H9 (cell line): ENCODE results near the gene CHMP3. TPM values are rescaled to one million over a fixed set of nuclear protein-coding genes. Genes with fewer than 3 reads are reported as not detected.

ENCODE experiments used
- DNase-seq: peaks from one replicate; pipeline ENCODE4 v3.0.0-alpha.2; 2017
- H2AFZ ChIP-seq: one replicate; pipeline ENCODE4 v1.6.1; 2013; ENCODE audit warnings: mild to moderate bottlenecking, low read length, control low read depth, moderate library complexity
- H2AK5ac ChIP-seq: 2 replicates; pipeline ENCODE4 v1.6.1; 2013; ENCODE audit warnings: low read length, control low read depth, mixed read lengths; ENCODE audit not compliant: insufficient read length
- H2BK120ac ChIP-seq: one replicate; pipeline ENCODE4 v1.6.1; 2013; ENCODE audit warnings: low read depth, mild to moderate bottlenecking, low read length, control low read depth, inconsistent platforms; ENCODE audit not compliant: poor library complexity, severe bottlenecking
- H2BK12ac ChIP-seq: 2 replicates; pipeline ENCODE4 v1.6.1; 2013; ENCODE audit warnings: low read length, control low read depth, mixed read lengths, low read depth; ENCODE audit not compliant: insufficient read length
- H2BK15ac ChIP-seq: 2 replicates; pipeline ENCODE4 v1.6.1; 2013; ENCODE audit warnings: low read depth, low read length, control low read depth
- H2BK20ac ChIP-seq: one replicate; pipeline ENCODE4 v1.6.1; 2013; ENCODE audit warnings: low read depth, mild to moderate bottlenecking, low read length, control low read depth, inconsistent platforms; ENCODE audit not compliant: poor library complexity, severe bottlenecking
- H2BK5ac ChIP-seq: 2 replicates; pipeline ENCODE4 v1.6.1; 2013; ENCODE audit warnings: low read length, control low read depth, mixed read lengths; ENCODE audit not compliant: insufficient read length
- H3K14ac ChIP-seq: 2 replicates; pipeline ENCODE4 v1.6.1; 2013; ENCODE audit warnings: low read length, control low read depth; ENCODE audit not compliant: insufficient read depth
- H3K18ac ChIP-seq: 2 replicates; pipeline ENCODE4 v1.6.1; 2013; ENCODE audit warnings: low read depth, mild to moderate bottlenecking, mixed read lengths, low read length, control low read depth; ENCODE audit not compliant: insufficient read length
- H3K23ac ChIP-seq: 2 replicates; pipeline ENCODE4 v1.6.1; 2013; ENCODE audit warnings: low read length, control low read depth, mixed read lengths, low read depth; ENCODE audit not compliant: insufficient read length
- H3K23me2 ChIP-seq: 2 replicates; pipeline ENCODE4 v1.6.1; 2013; ENCODE audit warnings: low read depth, mild to moderate bottlenecking, mixed read lengths, low read length, control low read depth; ENCODE audit not compliant: insufficient read length, poor library complexity, severe bottlenecking
- H3K27ac ChIP-seq: 2 replicates; pipeline ENCODE4 v1.5.1; 2013; ENCODE audit warnings: low read length, control low read depth, mixed read lengths, low read depth; ENCODE audit not compliant: insufficient read length
- H3K27me3 ChIP-seq: 2 replicates; pipeline ENCODE4 v1.6.1; 2013; ENCODE audit warnings: low read length, control low read depth, inconsistent platforms; ENCODE audit not compliant: insufficient read depth
- H3K4ac ChIP-seq: 2 replicates; pipeline ENCODE4 v1.6.1; 2013; ENCODE audit warnings: low read depth, mild to moderate bottlenecking, control low read depth, inconsistent platforms, low read length, moderate library complexity
- H3K4me1 ChIP-seq: 2 replicates; pipeline ENCODE4 v1.6.1; 2013; ENCODE audit warnings: low read length, control low read depth, inconsistent platforms; ENCODE audit not compliant: insufficient read depth
- H3K4me2 ChIP-seq: 2 replicates; pipeline ENCODE4 v1.6.1; 2013; ENCODE audit warnings: low read length, control low read depth, mixed read lengths; ENCODE audit not compliant: insufficient read length, insufficient read depth
- H3K56ac ChIP-seq: 2 replicates; pipeline ENCODE4 v1.6.1; 2013; ENCODE audit warnings: low read depth, mild to moderate bottlenecking, mixed read lengths, low read length, control low read depth; ENCODE audit not compliant: insufficient read length
- H3K79me1 ChIP-seq: 2 replicates; pipeline ENCODE4 v1.6.1; 2013; ENCODE audit warnings: low read depth, mild to moderate bottlenecking, moderate library complexity, low read length, control low read depth, inconsistent platforms; ENCODE audit not compliant: insufficient read depth, poor library complexity, severe bottlenecking
- H3K79me2 ChIP-seq: 2 replicates; pipeline ENCODE4 v1.6.1; 2013; ENCODE audit warnings: low read length, control low read depth, inconsistent platforms; ENCODE audit not compliant: insufficient read depth
- H3K9ac ChIP-seq: 2 replicates; pipeline ENCODE4 v1.6.1; 2013; ENCODE audit warnings: low read length, control low read depth, mixed read lengths; ENCODE audit not compliant: insufficient read length; ENCODE audit errors: extremely low read depth
- H3K9me3 ChIP-seq: one replicate; pipeline ENCODE4 v1.6.1; 2013; ENCODE audit warnings: low read depth, low read length, inconsistent platforms; ENCODE audit not compliant: control insufficient read depth
- H3T11ph ChIP-seq: one replicate; pipeline ENCODE4 v1.6.1; 2013; ENCODE audit warnings: mild to moderate bottlenecking, low read length, control low read depth, inconsistent platforms
- H4K20me1 ChIP-seq: one replicate; pipeline ENCODE4 v1.6.1; 2013; ENCODE audit not compliant: control insufficient read depth, insufficient read length, insufficient read depth
- H4K5ac ChIP-seq: 2 replicates; pipeline ENCODE4 v1.6.1; 2013; ENCODE audit warnings: low read depth, mild to moderate bottlenecking, mixed read lengths, low read length, control low read depth; ENCODE audit not compliant: insufficient read length
- H4K8ac ChIP-seq: replicated peaks from 2 replicates; pipeline ENCODE4 v1.6.1; 2013; ENCODE audit warnings: low read length, control low read depth, mixed read lengths, low read depth; ENCODE audit not compliant: insufficient read length
- H4K91ac ChIP-seq: 2 replicates; pipeline ENCODE4 v1.6.1; 2013; ENCODE audit warnings: low read depth, mild to moderate bottlenecking, moderate library complexity, mixed read lengths, low read length, control low read depth; ENCODE audit not compliant: insufficient read length
- H3K27ac Mint-ChIP-seq, 3 experiments: 2 replicates in 2 of 3; 3 replicates in 1 of 3; pipeline ENCODE4 v1.8.0; 2020 to 2021; ENCODE audit warnings: mixed read lengths in 3 of 3, mild to moderate bottlenecking in 1 of 3, moderate library complexity in 1 of 3
- H3K27me3 Mint-ChIP-seq: 2 replicates; pipeline ENCODE4 v1.8.0; 2021; ENCODE audit warnings: low read depth, mild to moderate bottlenecking, moderate library complexity, mixed read lengths
- H3K36me3 Mint-ChIP-seq, 3 experiments: 2 replicates in 2 of 3; 3 replicates in 1 of 3; pipeline ENCODE4 v1.8.0; 2020 to 2021; ENCODE audit warnings: low read depth in 3 of 3, mixed read lengths in 3 of 3; ENCODE audit not compliant: insufficient read depth in 1 of 3
- H3K4me1 Mint-ChIP-seq, 2 experiments: 2 replicates each; pipeline ENCODE4 v1.8.0; 2020; ENCODE audit warnings: mixed read lengths in 2 of 2
- H3K4me3 Mint-ChIP-seq, 2 experiments: 2 replicates in 1 of 2; 3 replicates in 1 of 2; pipeline ENCODE4 v1.8.0; 2020 to 2021; ENCODE audit warnings: mild to moderate bottlenecking in 2 of 2, mixed read lengths in 2 of 2, moderate library complexity in 1 of 2
- H3K9me3 Mint-ChIP-seq, 2 experiments: 2 replicates in 1 of 2; 3 replicates in 1 of 2; pipeline ENCODE4 v1.8.0; 2020; ENCODE audit warnings: mild to moderate bottlenecking in 2 of 2, mixed read lengths in 2 of 2, moderate library complexity in 1 of 2
- WGBS: extraction: QIAGEN DNeasy Blood & Tissue Kit; methylation state at CpG from one replicate; pipeline ENCODE4 v1.1.7; 2013; ENCODE audit warnings: missing lambda C conversion rate, low lambda C conversion rate, mixed read lengths; ENCODE audit not compliant: insufficient read length; ENCODE audit errors: extremely low coverage; 5-methylcytosine and 5-hydroxymethylcytosine counted together
- total RNA-seq: library from RNA; stranded (reverse); gene quantifications from 2 replicates; pipeline ENCODE4 v1.2.1, GENCODE V29; 2021
- TF ChIP-seq, protein P1 (sequence below): fragments of 200-600 bp; sonication (generic); conservative IDR thresholded peaks from 3 replicates; pipeline ENCODE4 v1.8.0; 2021; ENCODE audit warnings: antibody characterized with exemption, mild to moderate bottlenecking

Gene CHMP3
- total RNA-seq, 1 experiment from 2014 or later, result 28.8 TPM

DNA sequence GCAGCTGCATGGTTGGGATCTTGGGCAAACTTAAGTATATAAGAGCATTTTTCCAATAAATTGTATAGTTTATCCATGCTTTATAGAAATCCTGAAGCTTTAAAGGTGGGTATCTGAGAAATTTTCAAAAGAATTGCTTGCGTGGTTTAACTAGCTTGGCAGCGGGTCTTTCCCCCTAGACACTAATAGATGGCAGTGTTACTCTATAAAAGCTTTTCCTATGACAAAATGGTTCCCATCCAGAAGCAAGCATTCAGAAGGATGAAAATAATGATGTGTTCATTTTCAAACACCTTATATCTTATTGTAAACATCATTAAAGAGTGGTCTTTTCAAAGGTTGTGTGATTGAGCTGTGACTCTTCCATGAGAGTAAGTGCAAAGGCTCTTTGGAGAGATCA lies 76.2 kb downstream of the CHMP3 start:
- TF ChIP-seq, protein P1, sequence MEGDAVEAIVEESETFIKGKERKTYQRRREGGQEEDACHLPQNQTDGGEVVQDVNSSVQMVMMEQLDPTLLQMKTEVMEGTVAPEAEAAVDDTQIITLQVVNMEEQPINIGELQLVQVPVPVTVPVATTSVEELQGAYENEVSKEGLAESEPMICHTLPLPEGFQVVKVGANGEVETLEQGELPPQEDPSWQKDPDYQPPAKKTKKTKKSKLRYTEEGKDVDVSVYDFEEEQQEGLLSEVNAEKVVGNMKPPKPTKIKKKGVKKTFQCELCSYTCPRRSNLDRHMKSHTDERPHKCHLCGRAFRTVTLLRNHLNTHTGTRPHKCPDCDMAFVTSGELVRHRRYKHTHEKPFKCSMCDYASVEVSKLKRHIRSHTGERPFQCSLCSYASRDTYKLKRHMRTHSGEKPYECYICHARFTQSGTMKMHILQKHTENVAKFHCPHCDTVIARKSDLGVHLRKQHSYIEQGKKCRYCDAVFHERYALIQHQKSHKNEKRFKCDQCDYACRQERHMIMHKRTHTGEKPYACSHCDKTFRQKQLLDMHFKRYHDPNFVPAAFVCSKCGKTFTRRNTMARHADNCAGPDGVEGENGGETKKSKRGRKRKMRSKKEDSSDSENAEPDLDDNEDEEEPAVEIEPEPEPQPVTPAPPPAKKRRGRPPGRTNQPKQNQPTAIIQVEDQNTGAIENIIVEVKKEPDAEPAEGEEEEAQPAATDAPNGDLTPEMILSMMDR, result peak; percentile 30; the same call in 1 of the 3 replicates

More for the DNA sequence above, 76.2 kb downstream of the CHMP3 start:
- Mint-ChIP-seq H3K9me3 (no peaks in the 10 kb centered on the region), H3K27ac (peak overlapping the region in 1 of 3 experiments; percentile 41; a peak in 1 of 7 replicates), H3K36me3 (peaks cover 55 to 95% (median 91%) of the 10 kb centered on the region in 3 experiments), H3K27me3 (no peaks in the 10 kb centered on the region), H3K4me1 (no peaks in the 10 kb centered on the region), H3K4me3 (no peak overlapping the region)
- Histone ChIP-seq H3T11ph (no peak overlapping the region), H3K27me3 (no peaks in the 10 kb centered on the region), H3K9me3 (no peaks in the 10 kb centered on the region), H4K8ac (no peak overlapping the region), H3K4ac (no peak overlapping the region), H2BK5ac (no peak overlapping the region), H3K79me1 (no peaks in the 10 kb centered on the region), H3K56ac (no peak overlapping the region), H4K91ac (no peak overlapping the region), H2BK20ac (no peak overlapping the region), H2AFZ (no peak overlapping the region), H3K23ac (no peak overlapping the region), H4K20me1 (no peaks in the 10 kb centered on the region), H2AK5ac (no peak overlapping the region), H3K18ac (no peak overlapping the region), H2BK120ac (no peak overlapping the region), H3K27ac (no peak overlapping the region), H2BK12ac (no peak overlapping the region), H3K23me2 (no peaks in the 10 kb centered on the region), H2BK15ac (no peak overlapping the region), H3K4me1 (no peaks in the 10 kb centered on the region), H3K4me2 (no peak overlapping the region), H4K5ac (no peak overlapping the region), H3K79me2 (no peaks in the 10 kb centered on the region), H3K9ac (no peak overlapping the region), H3K14ac (no peak overlapping the region)
- WGBS, result no CpG with 5 or more reads among the region's 2 CpGs
- no peak for DNase-seq
